ENCODE measurements around the gene MED27.

The MED27 gene

DNA sequence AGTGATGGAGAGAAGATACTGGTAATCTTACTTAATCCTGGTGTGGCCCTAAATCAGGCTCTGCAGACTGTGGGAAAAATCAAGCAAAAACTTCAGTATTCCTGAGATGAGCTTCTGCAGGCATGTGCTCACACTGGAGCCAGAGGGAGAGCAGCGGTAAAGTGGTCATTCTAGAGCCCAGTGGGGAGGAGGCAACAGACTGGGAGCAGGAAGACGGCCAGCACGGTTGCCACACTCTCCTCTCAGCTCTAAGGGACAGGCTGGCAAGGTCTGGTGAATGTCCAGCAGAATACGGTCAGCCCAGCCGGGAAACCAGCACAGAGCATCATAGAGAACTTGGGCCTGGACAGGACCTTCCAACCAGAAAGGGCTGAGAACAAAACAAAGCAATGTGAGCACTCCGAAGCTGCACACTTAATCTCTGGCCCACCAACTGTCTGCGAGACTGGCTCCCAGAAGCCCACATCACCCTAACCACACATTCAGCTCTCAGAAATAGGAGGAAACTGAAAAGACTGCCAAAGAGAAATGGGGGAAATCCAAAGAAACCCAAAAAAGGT lies 30.3 kb downstream of the MED27 start:
- TF ChIP-seq, protein P1, sequence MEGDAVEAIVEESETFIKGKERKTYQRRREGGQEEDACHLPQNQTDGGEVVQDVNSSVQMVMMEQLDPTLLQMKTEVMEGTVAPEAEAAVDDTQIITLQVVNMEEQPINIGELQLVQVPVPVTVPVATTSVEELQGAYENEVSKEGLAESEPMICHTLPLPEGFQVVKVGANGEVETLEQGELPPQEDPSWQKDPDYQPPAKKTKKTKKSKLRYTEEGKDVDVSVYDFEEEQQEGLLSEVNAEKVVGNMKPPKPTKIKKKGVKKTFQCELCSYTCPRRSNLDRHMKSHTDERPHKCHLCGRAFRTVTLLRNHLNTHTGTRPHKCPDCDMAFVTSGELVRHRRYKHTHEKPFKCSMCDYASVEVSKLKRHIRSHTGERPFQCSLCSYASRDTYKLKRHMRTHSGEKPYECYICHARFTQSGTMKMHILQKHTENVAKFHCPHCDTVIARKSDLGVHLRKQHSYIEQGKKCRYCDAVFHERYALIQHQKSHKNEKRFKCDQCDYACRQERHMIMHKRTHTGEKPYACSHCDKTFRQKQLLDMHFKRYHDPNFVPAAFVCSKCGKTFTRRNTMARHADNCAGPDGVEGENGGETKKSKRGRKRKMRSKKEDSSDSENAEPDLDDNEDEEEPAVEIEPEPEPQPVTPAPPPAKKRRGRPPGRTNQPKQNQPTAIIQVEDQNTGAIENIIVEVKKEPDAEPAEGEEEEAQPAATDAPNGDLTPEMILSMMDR (conservative IDR thresholded peaks at IDR 0.05) = no peak
- no peak overlapping the region for H3K27ac ChIP-seq

DNA sequence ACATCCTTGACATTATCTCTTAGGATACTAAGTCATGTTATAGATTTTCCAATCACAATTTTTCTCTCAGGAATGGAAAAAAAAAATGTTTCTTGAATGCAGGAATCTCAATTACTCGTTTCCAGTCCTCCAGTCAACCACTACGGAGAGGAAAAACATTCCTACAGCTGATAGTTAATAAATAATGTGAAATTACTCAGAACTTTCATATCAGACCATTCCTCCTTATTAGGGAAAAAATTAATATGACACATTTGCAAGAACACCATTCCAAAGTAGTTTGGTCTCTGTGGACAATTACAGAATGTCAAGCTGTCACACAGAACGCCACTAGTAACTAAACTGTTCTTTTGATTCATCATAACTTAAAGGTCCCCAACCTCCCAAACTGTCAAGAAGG lies 31.5 kb downstream of the MED27 start:
- H3K27ac ChIP-seq = no peak overlapping the region
- TF ChIP-seq, protein P1 (conservative IDR thresholded peaks at IDR 0.05) = no peak

DNA sequence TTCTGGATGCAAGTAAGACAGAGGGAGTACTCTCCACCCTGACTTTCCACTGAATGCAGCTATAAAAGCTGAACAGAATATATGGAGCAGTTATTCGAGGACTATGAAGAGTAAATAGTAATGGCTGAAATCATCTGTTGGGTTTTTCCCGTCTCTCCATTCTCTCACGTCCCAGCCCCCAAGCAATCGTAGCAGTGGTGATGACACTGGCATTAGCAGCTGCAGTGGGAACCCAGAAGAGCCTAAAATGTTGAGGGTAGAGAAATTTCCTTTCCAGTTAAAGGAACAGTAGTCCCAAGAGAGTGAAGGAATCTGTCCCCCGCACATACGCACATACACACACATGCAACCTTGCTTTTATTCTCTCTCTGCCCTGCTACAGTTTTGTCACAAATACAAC lies 33.2 kb downstream of the MED27 start:
- TF ChIP-seq, protein P1 (conservative IDR thresholded peaks at IDR 0.05) = no peak
- H3K27ac ChIP-seq = no peak overlapping the region

GRCh38 chr9:132044176-132044875 lies 35.3 kb downstream of the MED27 start:
- TF ChIP-seq, protein P1 (conservative IDR thresholded peaks at IDR 0.05) = no peak
- no peak overlapping the region for H3K27ac ChIP-seq

- no peak overlapping the region for H3K27ac ChIP-seq
- TF ChIP-seq, protein P1 (conservative IDR thresholded peaks at IDR 0.05) = no peak
Observed at GRCh38 chr9:132043708-132044107, 36.0 kb downstream of the MED27 start.

DNA sequence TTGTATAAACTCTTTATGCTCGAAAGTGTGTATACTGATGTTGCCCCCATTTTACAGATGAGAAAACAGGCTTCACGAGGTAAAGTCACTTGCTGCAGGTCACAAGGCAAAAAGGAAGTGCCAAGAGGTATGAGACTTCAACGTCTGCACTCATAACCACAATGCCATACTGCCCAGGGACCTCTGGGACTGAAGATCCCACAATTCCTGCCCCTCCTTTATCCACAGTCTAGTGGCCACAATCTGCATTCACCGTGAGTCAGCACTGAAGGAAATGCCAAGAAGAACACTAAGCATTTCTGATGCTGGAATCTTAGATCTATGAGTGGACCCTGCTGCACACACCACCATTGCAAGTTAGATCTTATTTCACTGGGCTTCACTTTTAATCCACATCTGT lies 37.3 kb downstream of the MED27 start:
- TF ChIP-seq, protein P1 (conservative IDR thresholded peaks at IDR 0.05) = no peak
- H3K27ac ChIP-seq = no peak overlapping the region

DNA sequence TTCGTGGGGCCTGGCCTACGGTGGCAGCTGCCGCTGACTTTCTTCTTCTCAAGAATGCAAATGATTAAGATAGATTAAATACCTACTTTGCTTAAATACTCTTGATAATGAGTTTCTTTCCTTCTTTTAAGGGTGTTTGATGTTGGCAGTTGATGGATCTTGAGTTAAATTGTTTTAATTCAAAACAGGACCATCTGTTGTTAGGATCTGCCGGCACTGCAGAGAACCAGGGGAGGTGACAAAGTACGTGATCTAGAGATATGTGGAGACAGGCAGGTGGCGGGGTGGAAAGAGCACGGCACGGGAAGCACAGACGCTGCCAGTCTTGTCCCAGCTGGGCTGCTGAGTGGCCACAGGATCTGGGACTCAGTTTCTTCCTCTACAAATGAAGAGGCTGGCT lies 37.9 kb downstream of the MED27 start:
- H3K27ac ChIP-seq = no peak overlapping the region
- TF ChIP-seq, protein P1 (conservative IDR thresholded peaks at IDR 0.05) = no peak
